H9 (cell line): ENCODE results near the gene WWC2. TPM values are rescaled to one million over a fixed set of nuclear protein-coding genes. Genes with fewer than 3 reads are reported as not detected.

Experiments
- DNase-seq: peaks from one replicate; pipeline ENCODE4 v3.0.0-alpha.2; 2017
- H2AFZ ChIP-seq: one replicate; pipeline ENCODE4 v1.6.1; 2013; ENCODE audit warnings: mild to moderate bottlenecking, low read length, control low read depth, moderate library complexity
- H2AK5ac ChIP-seq: 2 replicates; pipeline ENCODE4 v1.6.1; 2013; ENCODE audit warnings: low read length, control low read depth, mixed read lengths; ENCODE audit not compliant: insufficient read length
- H2BK120ac ChIP-seq: one replicate; pipeline ENCODE4 v1.6.1; 2013; ENCODE audit warnings: low read depth, mild to moderate bottlenecking, low read length, control low read depth, inconsistent platforms; ENCODE audit not compliant: poor library complexity, severe bottlenecking
- H2BK12ac ChIP-seq: 2 replicates; pipeline ENCODE4 v1.6.1; 2013; ENCODE audit warnings: low read length, control low read depth, mixed read lengths, low read depth; ENCODE audit not compliant: insufficient read length
- H2BK15ac ChIP-seq: 2 replicates; pipeline ENCODE4 v1.6.1; 2013; ENCODE audit warnings: low read depth, low read length, control low read depth
- H2BK20ac ChIP-seq: one replicate; pipeline ENCODE4 v1.6.1; 2013; ENCODE audit warnings: low read depth, mild to moderate bottlenecking, low read length, control low read depth, inconsistent platforms; ENCODE audit not compliant: poor library complexity, severe bottlenecking
- H2BK5ac ChIP-seq: 2 replicates; pipeline ENCODE4 v1.6.1; 2013; ENCODE audit warnings: low read length, control low read depth, mixed read lengths; ENCODE audit not compliant: insufficient read length
- H3K14ac ChIP-seq: 2 replicates; pipeline ENCODE4 v1.6.1; 2013; ENCODE audit warnings: low read length, control low read depth; ENCODE audit not compliant: insufficient read depth
- H3K18ac ChIP-seq: 2 replicates; pipeline ENCODE4 v1.6.1; 2013; ENCODE audit warnings: low read depth, mild to moderate bottlenecking, mixed read lengths, low read length, control low read depth; ENCODE audit not compliant: insufficient read length
- H3K23ac ChIP-seq: 2 replicates; pipeline ENCODE4 v1.6.1; 2013; ENCODE audit warnings: low read length, control low read depth, mixed read lengths, low read depth; ENCODE audit not compliant: insufficient read length
- H3K23me2 ChIP-seq: 2 replicates; pipeline ENCODE4 v1.6.1; 2013; ENCODE audit warnings: low read depth, mild to moderate bottlenecking, mixed read lengths, low read length, control low read depth; ENCODE audit not compliant: insufficient read length, poor library complexity, severe bottlenecking
- H3K27ac ChIP-seq: 2 replicates; pipeline ENCODE4 v1.5.1; 2013; ENCODE audit warnings: low read length, control low read depth, mixed read lengths, low read depth; ENCODE audit not compliant: insufficient read length
- H3K27me3 ChIP-seq: 2 replicates; pipeline ENCODE4 v1.6.1; 2013; ENCODE audit warnings: low read length, control low read depth, inconsistent platforms; ENCODE audit not compliant: insufficient read depth
- H3K4ac ChIP-seq: 2 replicates; pipeline ENCODE4 v1.6.1; 2013; ENCODE audit warnings: low read depth, mild to moderate bottlenecking, control low read depth, inconsistent platforms, low read length, moderate library complexity
- H3K4me1 ChIP-seq: 2 replicates; pipeline ENCODE4 v1.6.1; 2013; ENCODE audit warnings: low read length, control low read depth, inconsistent platforms; ENCODE audit not compliant: insufficient read depth
- H3K4me2 ChIP-seq: 2 replicates; pipeline ENCODE4 v1.6.1; 2013; ENCODE audit warnings: low read length, control low read depth, mixed read lengths; ENCODE audit not compliant: insufficient read length, insufficient read depth
- H3K56ac ChIP-seq: 2 replicates; pipeline ENCODE4 v1.6.1; 2013; ENCODE audit warnings: low read depth, mild to moderate bottlenecking, mixed read lengths, low read length, control low read depth; ENCODE audit not compliant: insufficient read length
- H3K79me1 ChIP-seq: 2 replicates; pipeline ENCODE4 v1.6.1; 2013; ENCODE audit warnings: low read depth, mild to moderate bottlenecking, moderate library complexity, low read length, control low read depth, inconsistent platforms; ENCODE audit not compliant: insufficient read depth, poor library complexity, severe bottlenecking
- H3K79me2 ChIP-seq: 2 replicates; pipeline ENCODE4 v1.6.1; 2013; ENCODE audit warnings: low read length, control low read depth, inconsistent platforms; ENCODE audit not compliant: insufficient read depth
- H3K9ac ChIP-seq: 2 replicates; pipeline ENCODE4 v1.6.1; 2013; ENCODE audit warnings: low read length, control low read depth, mixed read lengths; ENCODE audit not compliant: insufficient read length; ENCODE audit errors: extremely low read depth
- H3K9me3 ChIP-seq: one replicate; pipeline ENCODE4 v1.6.1; 2013; ENCODE audit warnings: low read depth, low read length, inconsistent platforms; ENCODE audit not compliant: control insufficient read depth
- H3T11ph ChIP-seq: one replicate; pipeline ENCODE4 v1.6.1; 2013; ENCODE audit warnings: mild to moderate bottlenecking, low read length, control low read depth, inconsistent platforms
- H4K20me1 ChIP-seq: one replicate; pipeline ENCODE4 v1.6.1; 2013; ENCODE audit not compliant: control insufficient read depth, insufficient read length, insufficient read depth
- H4K5ac ChIP-seq: 2 replicates; pipeline ENCODE4 v1.6.1; 2013; ENCODE audit warnings: low read depth, mild to moderate bottlenecking, mixed read lengths, low read length, control low read depth; ENCODE audit not compliant: insufficient read length
- H4K8ac ChIP-seq: replicated peaks from 2 replicates; pipeline ENCODE4 v1.6.1; 2013; ENCODE audit warnings: low read length, control low read depth, mixed read lengths, low read depth; ENCODE audit not compliant: insufficient read length
- H4K91ac ChIP-seq: 2 replicates; pipeline ENCODE4 v1.6.1; 2013; ENCODE audit warnings: low read depth, mild to moderate bottlenecking, moderate library complexity, mixed read lengths, low read length, control low read depth; ENCODE audit not compliant: insufficient read length
- H3K27ac Mint-ChIP-seq, 3 experiments: 2 replicates in 2 of 3; 3 replicates in 1 of 3; pipeline ENCODE4 v1.8.0; 2020 to 2021; ENCODE audit warnings: mixed read lengths in 3 of 3, mild to moderate bottlenecking in 1 of 3, moderate library complexity in 1 of 3
- H3K27me3 Mint-ChIP-seq: 2 replicates; pipeline ENCODE4 v1.8.0; 2021; ENCODE audit warnings: low read depth, mild to moderate bottlenecking, moderate library complexity, mixed read lengths
- H3K36me3 Mint-ChIP-seq, 3 experiments: 2 replicates in 2 of 3; 3 replicates in 1 of 3; pipeline ENCODE4 v1.8.0; 2020 to 2021; ENCODE audit warnings: low read depth in 3 of 3, mixed read lengths in 3 of 3; ENCODE audit not compliant: insufficient read depth in 1 of 3
- H3K4me1 Mint-ChIP-seq, 2 experiments: 2 replicates each; pipeline ENCODE4 v1.8.0; 2020; ENCODE audit warnings: mixed read lengths in 2 of 2
- H3K4me3 Mint-ChIP-seq, 2 experiments: 2 replicates in 1 of 2; 3 replicates in 1 of 2; pipeline ENCODE4 v1.8.0; 2020 to 2021; ENCODE audit warnings: mild to moderate bottlenecking in 2 of 2, mixed read lengths in 2 of 2, moderate library complexity in 1 of 2
- H3K9me3 Mint-ChIP-seq, 2 experiments: 2 replicates in 1 of 2; 3 replicates in 1 of 2; pipeline ENCODE4 v1.8.0; 2020; ENCODE audit warnings: mild to moderate bottlenecking in 2 of 2, mixed read lengths in 2 of 2, moderate library complexity in 1 of 2
- CTCF ChIP-seq: fragments of 200-600 bp; sonication (generic); conservative IDR thresholded peaks from 3 replicates; pipeline ENCODE4 v1.8.0; 2021; ENCODE audit warnings: antibody characterized with exemption, mild to moderate bottlenecking
- WGBS: extraction: QIAGEN DNeasy Blood & Tissue Kit; methylation state at CpG from one replicate; pipeline ENCODE4 v1.1.7; 2013; ENCODE audit warnings: missing lambda C conversion rate, low lambda C conversion rate, mixed read lengths; ENCODE audit not compliant: insufficient read length; ENCODE audit errors: extremely low coverage; 5-methylcytosine and 5-hydroxymethylcytosine counted together
- total RNA-seq: library from RNA; stranded (reverse); gene quantifications from 2 replicates; pipeline ENCODE4 v1.2.1, GENCODE V29; 2021

Gene WWC2
- total RNA-seq, 1 experiment from 2014 or later: 106 TPM

DNA sequence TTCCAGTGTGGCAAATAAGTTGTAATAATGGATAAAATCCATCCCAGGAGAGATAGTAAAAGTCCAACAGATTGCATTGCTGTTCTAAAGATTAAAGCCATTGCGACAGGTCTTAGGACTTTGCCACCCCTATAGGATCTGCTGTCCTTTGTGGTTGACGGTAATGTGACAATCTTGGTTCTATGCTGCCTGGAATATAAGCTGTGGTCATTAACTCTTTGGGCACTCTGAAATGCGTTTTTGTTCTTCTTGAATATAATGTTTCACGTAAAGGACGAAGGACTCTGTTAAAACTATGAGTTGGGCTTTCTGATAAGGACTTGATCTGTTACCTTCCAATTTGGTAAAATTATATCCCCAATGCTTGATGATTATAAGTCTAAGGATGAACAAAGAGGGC is 223.3 kb downstream of the WWC2 start, which contains the start of gene CLDN24:
TSS of gene CLDN24 (minus strand) at position 101 of the 400 bp plus-strand sequence. CDS start at position 101, 0 bp downstream.
- H3K4me1 Mint-ChIP-seq: peaks cover 0 to 7% of the 10 kb centered on the region in 2 experiments; a peak in 1 of 4 replicates
- TF ChIP-seq CTCF: no peak
- no peak within 1 kb of the TSS for H4K5ac ChIP-seq

More for the DNA sequence above, 223.3 kb downstream of the WWC2 start, which contains the start of gene CLDN24:
- H3K27me3 Mint-ChIP-seq: no peaks in the 10 kb centered on the region
- H3K9me3 ChIP-seq: no peaks in the 10 kb centered on the region
- no peak within 1 kb of the TSS for H3K18ac ChIP-seq
- no peak within 1 kb of the TSS; the same call in 1 of the 2 replicates for H3K14ac ChIP-seq
- H3K27ac Mint-ChIP-seq: peak within 1 kb of the TSS in 2 of 3 experiments; percentile 7 to 44; a peak in 2 of 7 replicates
- H3K9ac ChIP-seq: no peak within 1 kb of the TSS
- no peak within 1 kb of the TSS for H4K8ac ChIP-seq
- H3T11ph ChIP-seq: no peak within 1 kb of the TSS
- peaks cover 12 to 32% (median 23%) of the 10 kb centered on the region in 3 experiments for H3K36me3 Mint-ChIP-seq
- H2AK5ac ChIP-seq: no peak within 1 kb of the TSS
- H3K4me2 ChIP-seq: no peak within 1 kb of the TSS
- H3K23ac ChIP-seq: no peak within 1 kb of the TSS
- H3K27me3 ChIP-seq: no peaks in the 10 kb centered on the region
- H2AFZ ChIP-seq: no peak within 1 kb of the TSS
- H3K23me2 ChIP-seq: no peaks in the 10 kb centered on the region
- peaks cover 19 to 20% of the 10 kb centered on the region in 2 experiments for H3K9me3 Mint-ChIP-seq
- no peak within 1 kb of the TSS for H2BK12ac ChIP-seq
- no peak within 1 kb of the TSS for H3K4ac ChIP-seq
- H3K79me2 ChIP-seq: no peaks in the 10 kb centered on the region; the same call in 1 of the 2 replicates
- no peak for DNase-seq
- no CpG with 5 or more reads among the region's 5 CpGs for WGBS
- H2BK15ac ChIP-seq: no peak within 1 kb of the TSS
- H3K56ac ChIP-seq: no peak within 1 kb of the TSS
- no peak within 1 kb of the TSS for H3K27ac ChIP-seq
- H4K20me1 ChIP-seq: no peaks in the 10 kb centered on the region
- H2BK120ac ChIP-seq: no peak within 1 kb of the TSS
- H3K4me1 ChIP-seq: no peaks in the 10 kb centered on the region
- no peak within 1 kb of the TSS for H2BK5ac ChIP-seq
- no peaks in the 10 kb centered on the region for H3K79me1 ChIP-seq
- no peak within 1 kb of the TSS for H2BK20ac ChIP-seq
- H3K4me3 Mint-ChIP-seq: no peak within 1 kb of the TSS
- no peak within 1 kb of the TSS for H4K91ac ChIP-seq
